ENCODE results near the gene SMAD9.

The SMAD9 gene

DNA sequence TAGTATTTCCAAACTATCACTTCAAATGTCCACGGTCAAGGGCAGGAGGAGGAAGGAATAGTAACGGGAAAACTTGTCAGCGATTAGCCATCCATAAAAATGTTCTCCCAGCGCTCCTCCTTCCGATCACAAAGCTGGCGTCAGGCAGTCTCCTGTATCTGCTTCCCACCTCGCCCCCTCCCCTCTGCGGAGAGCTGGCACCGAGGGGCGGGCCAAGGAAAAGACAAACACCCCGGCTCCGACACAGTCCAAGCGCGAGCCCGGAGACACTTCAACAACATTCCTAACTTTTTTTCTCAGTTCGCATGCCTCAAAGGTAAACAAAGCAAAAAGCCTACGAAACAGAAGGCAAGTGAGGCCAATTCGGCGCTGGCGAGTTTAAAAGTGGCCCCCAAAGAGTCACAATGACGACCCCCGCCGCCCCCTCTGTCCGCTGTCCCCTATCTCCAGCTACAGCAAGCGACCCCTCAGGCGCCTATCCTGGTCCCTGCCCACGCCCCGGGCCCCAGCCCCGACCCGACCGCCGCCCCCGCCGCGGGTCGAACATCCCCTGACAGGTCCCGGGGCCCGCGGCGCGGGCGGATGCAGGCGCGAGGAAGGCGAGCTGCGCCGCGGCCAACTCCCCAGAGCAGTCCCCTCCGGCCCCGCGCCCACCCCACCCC is 736 bp downstream of the SMAD9 start:
- peak overlapping the region; percentile 55 for H3K4me3 ChIP-seq (ENCODE audit: low read length)
- H3K36me3 ChIP-seq (ENCODE audit: insufficient read depth, low read length): no peaks in the 10 kb centered on the region
- H3K4me1 ChIP-seq (ENCODE audit: insufficient read depth, low read length): peaks cover 25% of the 10 kb centered on the region
- H3K9me3 ChIP-seq (ENCODE audit: low read length): no peaks in the 10 kb centered on the region
- H2AFZ ChIP-seq (ENCODE audit: low read depth, low read length): peak overlapping the region; percentile 66
- peaks cover 24% of the 10 kb centered on the region for H3K27me3 ChIP-seq (ENCODE audit: insufficient read depth, low read length)

DNA sequence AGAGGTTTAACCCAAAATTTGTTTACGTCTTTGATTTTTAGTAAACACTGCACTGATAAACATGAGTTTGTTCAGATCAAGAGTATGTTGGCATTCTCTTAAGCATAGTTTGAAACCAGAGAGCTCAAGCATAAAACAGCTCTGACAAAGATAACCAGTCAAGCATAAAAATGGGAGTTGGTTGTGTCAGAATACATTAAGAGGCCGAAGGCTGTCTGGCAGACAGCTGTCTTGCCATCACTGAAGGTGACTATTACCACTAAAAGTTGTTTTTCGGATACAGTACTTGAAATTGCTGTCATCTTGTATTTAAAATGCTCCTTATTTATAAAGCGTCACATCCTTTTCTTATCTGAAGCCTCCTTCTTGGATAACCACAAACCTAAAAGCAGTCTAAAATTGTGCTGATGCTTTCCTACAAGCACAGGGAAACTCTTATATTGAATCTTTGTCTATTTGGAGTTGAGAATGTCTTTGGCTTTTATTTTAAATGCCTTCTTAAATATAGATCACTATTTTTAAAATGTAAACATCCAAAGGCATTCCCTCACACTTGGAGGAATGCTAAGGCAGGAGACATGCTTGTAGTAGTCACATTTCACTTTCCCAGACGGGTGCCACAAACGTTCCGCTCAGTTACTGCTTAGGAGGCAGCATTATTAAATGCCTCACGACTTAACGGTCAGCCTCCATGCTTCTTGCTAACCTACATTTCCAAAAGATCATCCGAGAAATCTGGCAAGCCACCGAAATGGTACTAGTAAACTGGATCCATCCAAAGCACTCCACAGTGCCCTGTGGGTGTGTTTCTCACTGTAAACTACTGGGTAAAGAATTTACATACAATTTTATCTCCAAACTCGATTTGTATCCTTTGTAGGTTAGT is 1.5 kb downstream of the SMAD9 start:
- Histone ChIP-seq H3K4me1 (ENCODE audit: insufficient read depth, low read length) (peaks cover 25% of the 10 kb centered on the region), H3K36me3 (ENCODE audit: insufficient read depth, low read length) (no peaks in the 10 kb centered on the region), H3K9me3 (ENCODE audit: low read length) (no peaks in the 10 kb centered on the region), H3K4me3 (ENCODE audit: low read length) (peak overlapping the region; percentile 55), H3K27me3 (ENCODE audit: insufficient read depth, low read length) (peaks cover 24% of the 10 kb centered on the region), H2AFZ (ENCODE audit: low read depth, low read length) (peak overlapping the region; percentile 66)

DNA sequence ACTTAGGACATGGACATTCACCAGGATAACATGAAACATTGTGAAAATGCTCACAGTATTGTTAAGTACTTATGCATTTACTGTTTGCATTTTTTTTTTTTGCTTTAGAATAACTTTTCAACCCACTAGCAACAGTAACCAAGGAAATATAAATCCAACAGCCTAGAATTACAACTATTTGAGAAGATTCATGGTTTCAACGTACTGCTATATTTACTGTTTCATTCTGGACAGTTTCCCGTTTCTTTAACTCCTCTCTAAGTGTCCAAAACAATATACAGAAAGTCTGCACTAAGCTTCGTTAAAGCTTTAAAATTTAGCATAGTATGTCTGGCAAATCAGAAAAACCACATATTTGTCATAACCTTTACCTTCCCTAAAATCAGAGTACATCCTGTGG is 2.7 kb downstream of the SMAD9 start:
- Histone ChIP-seq H3K27me3 (ENCODE audit: insufficient read depth, low read length) (peaks cover 18% of the 10 kb centered on the region), H2AFZ (ENCODE audit: low read depth, low read length) (no peak overlapping the region), H3K9me3 (ENCODE audit: low read length) (no peaks in the 10 kb centered on the region), H3K36me3 (ENCODE audit: insufficient read depth, low read length) (no peaks in the 10 kb centered on the region), H3K4me3 (ENCODE audit: low read length) (no peak overlapping the region), H3K4me1 (ENCODE audit: insufficient read depth, low read length) (peaks cover 25% of the 10 kb centered on the region)

DNA sequence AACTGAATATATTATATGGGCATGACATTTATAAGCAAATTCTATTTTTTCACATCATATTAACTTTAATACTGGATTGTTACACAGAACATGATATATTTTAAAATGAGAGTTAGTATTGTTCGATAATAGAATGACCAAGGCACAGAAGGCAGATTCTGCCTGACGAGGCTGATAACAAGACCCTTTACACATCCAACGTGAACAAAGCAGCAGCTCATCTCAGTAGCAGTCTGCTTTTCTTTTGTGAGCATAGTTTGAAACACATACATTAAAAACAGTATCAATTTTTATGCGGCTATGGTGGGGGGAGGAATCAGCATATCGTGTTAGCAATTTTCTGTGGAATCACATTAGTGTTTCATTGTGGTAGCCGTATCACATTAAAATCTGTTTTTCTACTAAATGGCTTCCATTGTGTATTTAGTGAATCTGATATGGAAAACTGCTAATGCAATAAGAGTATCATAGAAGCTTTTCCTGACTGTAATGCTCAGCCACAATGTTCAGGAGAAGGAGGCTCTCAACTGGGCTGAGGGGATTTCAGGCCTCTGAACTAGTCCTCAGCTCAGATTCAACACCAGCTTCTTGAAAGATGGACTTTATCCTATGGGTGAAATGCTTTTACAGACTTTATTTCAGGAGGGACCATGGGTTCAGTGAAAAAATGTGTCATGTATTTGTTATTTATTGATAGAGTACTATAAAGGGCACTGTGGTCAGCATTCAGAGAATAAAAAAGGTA is 4.0 kb downstream of the SMAD9 start:
- H3K27me3 ChIP-seq (ENCODE audit: insufficient read depth, low read length): peaks cover 6% of the 10 kb centered on the region
- H2AFZ ChIP-seq (ENCODE audit: low read depth, low read length): no peak overlapping the region
- H3K9me3 ChIP-seq (ENCODE audit: low read length): no peaks in the 10 kb centered on the region
- no peaks in the 10 kb centered on the region for H3K36me3 ChIP-seq (ENCODE audit: insufficient read depth, low read length)
- no peak overlapping the region for H3K4me3 ChIP-seq (ENCODE audit: low read length)
- peaks cover 25% of the 10 kb centered on the region for H3K4me1 ChIP-seq (ENCODE audit: insufficient read depth, low read length)

DNA sequence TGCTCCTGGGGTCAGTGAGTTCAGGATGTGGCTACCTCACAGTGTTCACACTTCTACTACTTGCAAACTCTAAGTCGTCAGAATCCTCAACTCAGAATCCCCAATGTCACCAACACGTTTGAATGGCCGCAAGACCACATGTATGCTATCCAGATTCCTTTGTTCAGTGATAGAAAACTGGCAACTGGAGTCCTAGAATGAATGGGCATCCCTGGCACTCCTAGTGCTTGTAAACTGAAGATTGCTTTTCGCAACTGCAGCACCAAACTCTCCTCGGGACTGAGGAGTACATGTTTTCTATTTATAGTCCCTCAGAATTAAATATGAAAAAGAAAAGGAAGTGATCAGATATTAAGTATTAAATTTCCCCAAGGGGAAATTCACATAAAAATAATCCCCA is 4.9 kb downstream of the SMAD9 start:
- H3K9me3 ChIP-seq (ENCODE audit: low read length): no peaks in the 10 kb centered on the region
- peaks cover 25% of the 10 kb centered on the region for H3K4me1 ChIP-seq (ENCODE audit: insufficient read depth, low read length)
- no peaks in the 10 kb centered on the region for H3K36me3 ChIP-seq (ENCODE audit: insufficient read depth, low read length)
- H3K4me3 ChIP-seq (ENCODE audit: low read length): no peak overlapping the region
- H3K27me3 ChIP-seq (ENCODE audit: insufficient read depth, low read length): no peaks in the 10 kb centered on the region
- no peak overlapping the region for H2AFZ ChIP-seq (ENCODE audit: low read depth, low read length)

DNA sequence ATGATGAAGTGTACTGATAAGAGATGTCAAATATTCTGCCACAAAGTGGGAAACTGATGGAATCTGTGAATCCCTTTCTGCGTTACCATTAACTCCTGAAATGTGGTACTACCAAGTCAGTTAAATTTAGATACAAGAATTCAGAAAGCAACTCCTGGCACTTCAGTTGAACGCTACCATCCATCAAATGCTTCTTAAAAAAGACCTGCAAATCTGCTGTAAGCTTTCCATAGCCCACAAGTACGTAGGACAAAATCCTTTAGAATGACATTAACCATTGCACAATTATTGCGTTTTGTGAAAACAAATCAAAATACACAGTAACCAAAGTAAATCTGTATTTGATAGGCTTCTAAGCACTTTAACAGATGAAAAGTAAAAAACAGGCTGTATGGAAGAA is 5.4 kb downstream of the SMAD9 start:
- Histone ChIP-seq H3K4me3 (ENCODE audit: low read length) (no peak overlapping the region), H3K9me3 (ENCODE audit: low read length) (no peaks in the 10 kb centered on the region), H3K4me1 (ENCODE audit: insufficient read depth, low read length) (peaks cover 25% of the 10 kb centered on the region), H3K27me3 (ENCODE audit: insufficient read depth, low read length) (no peaks in the 10 kb centered on the region), H3K36me3 (ENCODE audit: insufficient read depth, low read length) (no peaks in the 10 kb centered on the region), H2AFZ (ENCODE audit: low read depth, low read length) (no peak overlapping the region)

DNA sequence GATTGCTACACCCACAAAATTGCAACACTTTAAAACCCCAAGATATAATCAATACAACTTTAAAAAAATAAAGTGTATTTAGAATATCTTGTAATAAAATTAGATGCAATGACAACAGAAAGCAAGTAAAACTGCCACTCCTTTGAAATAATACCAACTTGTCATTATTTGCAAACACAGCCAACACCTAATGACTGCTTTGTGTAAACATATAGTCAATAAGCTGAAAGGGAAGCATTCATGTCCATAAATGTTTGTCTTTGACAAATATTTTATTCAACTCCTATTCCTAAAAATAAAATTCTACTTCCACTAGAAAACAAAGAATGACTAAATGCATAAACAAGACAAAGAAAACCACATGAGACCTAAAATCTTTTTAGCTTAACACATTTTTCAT is 6.6 kb downstream of the SMAD9 start:
- Histone ChIP-seq H3K27me3 (ENCODE audit: insufficient read depth, low read length) (no peaks in the 10 kb centered on the region), H3K9me3 (ENCODE audit: low read length) (no peaks in the 10 kb centered on the region), H3K4me1 (ENCODE audit: insufficient read depth, low read length) (peaks cover 18% of the 10 kb centered on the region), H2AFZ (ENCODE audit: low read depth, low read length) (no peak overlapping the region), H3K4me3 (ENCODE audit: low read length) (no peak overlapping the region), H3K36me3 (ENCODE audit: insufficient read depth, low read length) (no peaks in the 10 kb centered on the region)

DNA sequence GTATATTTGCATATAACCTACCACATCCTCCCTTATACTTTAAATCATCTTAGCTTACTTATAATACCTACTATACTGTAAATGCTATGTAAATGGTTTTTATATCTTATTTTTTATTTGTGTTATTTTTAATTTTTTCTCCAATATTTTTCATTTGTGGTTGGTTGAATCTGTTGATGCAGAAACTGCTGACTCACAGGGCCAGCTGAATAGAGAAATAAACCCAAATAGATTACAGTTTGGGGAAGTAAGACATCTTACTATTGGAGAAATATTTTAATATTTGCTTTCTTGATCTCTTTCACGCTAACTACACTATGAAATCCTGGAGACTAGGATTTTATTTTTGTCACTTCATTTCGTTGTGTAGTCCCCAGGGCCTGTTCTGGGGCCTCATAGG is 7.1 kb downstream of the SMAD9 start:
- Histone ChIP-seq H3K9me3 (ENCODE audit: low read length) (no peaks in the 10 kb centered on the region), H3K4me3 (ENCODE audit: low read length) (no peak overlapping the region), H3K4me1 (ENCODE audit: insufficient read depth, low read length) (peaks cover 13% of the 10 kb centered on the region), H3K36me3 (ENCODE audit: insufficient read depth, low read length) (no peaks in the 10 kb centered on the region), H3K27me3 (ENCODE audit: insufficient read depth, low read length) (no peaks in the 10 kb centered on the region), H2AFZ (ENCODE audit: low read depth, low read length) (no peak overlapping the region)

DNA sequence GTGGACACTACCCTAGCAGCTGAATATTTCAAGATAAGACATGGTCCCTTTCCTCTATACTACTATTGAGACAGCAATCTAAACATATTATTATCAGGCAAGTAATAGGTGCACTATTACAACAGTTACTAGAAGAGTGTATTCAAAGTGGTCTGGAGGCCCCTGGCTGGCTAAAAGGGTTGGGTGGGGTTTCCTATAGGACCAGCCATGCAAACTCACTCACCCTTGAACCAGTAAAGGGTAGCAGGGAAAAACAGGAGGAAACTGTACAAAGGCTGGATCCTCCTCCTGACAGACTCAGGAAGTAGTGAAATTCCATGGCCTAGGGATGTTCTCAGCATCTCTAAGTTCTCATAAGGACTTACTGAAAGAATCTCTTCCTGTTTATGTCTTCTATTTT is 7.7 kb downstream of the SMAD9 start:
- no peaks in the 10 kb centered on the region for H3K27me3 ChIP-seq (ENCODE audit: insufficient read depth, low read length)
- no peaks in the 10 kb centered on the region for H3K36me3 ChIP-seq (ENCODE audit: insufficient read depth, low read length)
- H3K4me1 ChIP-seq (ENCODE audit: insufficient read depth, low read length): peaks cover 7% of the 10 kb centered on the region

DNA sequence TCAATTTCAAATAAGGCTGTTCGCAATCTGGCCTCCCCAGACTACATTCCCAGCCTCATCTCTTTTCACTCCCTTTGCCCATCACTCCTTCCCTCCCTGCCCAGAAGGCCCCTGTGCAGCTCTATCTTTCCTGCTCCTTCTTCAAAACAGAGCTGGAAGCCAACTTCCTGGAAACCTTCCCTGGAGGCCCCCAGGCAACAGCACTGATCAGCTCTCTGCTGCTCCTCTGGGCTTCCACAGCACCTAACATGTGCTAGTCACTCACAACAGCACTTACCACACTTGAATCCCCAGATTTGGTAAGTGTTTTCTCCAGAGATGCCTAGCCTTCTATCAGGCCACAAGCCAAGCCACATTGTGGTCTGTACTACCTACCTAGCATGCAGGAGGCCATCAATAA is 9.5 kb downstream of the SMAD9 start:
- no peaks in the 10 kb centered on the region for H3K9me3 ChIP-seq (ENCODE audit: low read length)
- H2AFZ ChIP-seq (ENCODE audit: low read depth, low read length): no peak overlapping the region
- H3K27me3 ChIP-seq (ENCODE audit: insufficient read depth, low read length): no peaks in the 10 kb centered on the region
- H3K4me3 ChIP-seq (ENCODE audit: low read length): no peak overlapping the region
- H3K4me1 ChIP-seq (ENCODE audit: insufficient read depth, low read length): no peaks in the 10 kb centered on the region
- H3K36me3 ChIP-seq (ENCODE audit: insufficient read depth, low read length): no peaks in the 10 kb centered on the region

More for the DNA sequence above, 7.7 kb downstream of the SMAD9 start:
- Histone ChIP-seq H2AFZ (ENCODE audit: low read depth, low read length) (no peak overlapping the region), H3K9me3 (ENCODE audit: low read length) (no peaks in the 10 kb centered on the region), H3K4me3 (ENCODE audit: low read length) (no peak overlapping the region)

DNA sequence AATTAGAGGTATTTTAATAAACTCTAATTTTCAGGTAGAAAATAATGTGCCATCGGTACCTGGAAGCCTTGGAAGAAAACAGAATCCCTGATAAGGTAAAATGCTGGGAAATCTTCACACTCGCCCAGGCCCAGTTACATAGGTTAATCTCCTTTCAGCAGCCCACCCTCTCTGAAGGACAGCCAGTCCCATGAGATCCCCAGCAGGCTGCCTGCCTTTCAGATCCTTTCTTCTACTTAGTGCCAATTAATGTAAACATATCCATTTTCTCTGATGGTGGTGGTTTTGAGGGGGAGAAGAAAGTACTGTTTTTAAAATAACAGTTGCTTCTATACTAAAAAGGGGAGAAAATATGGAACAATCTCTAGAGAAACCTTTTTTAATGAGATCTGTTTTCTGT is 12.2 kb downstream of the SMAD9 start:
- no peaks in the 10 kb centered on the region for H3K9me3 ChIP-seq (ENCODE audit: low read length)
- H3K36me3 ChIP-seq (ENCODE audit: insufficient read depth, low read length): no peaks in the 10 kb centered on the region
- H3K4me1 ChIP-seq (ENCODE audit: insufficient read depth, low read length): no peaks in the 10 kb centered on the region
- H3K27me3 ChIP-seq (ENCODE audit: insufficient read depth, low read length): no peaks in the 10 kb centered on the region
- no peak overlapping the region for H3K4me3 ChIP-seq (ENCODE audit: low read length)
- no peak overlapping the region for H2AFZ ChIP-seq (ENCODE audit: low read depth, low read length)

DNA sequence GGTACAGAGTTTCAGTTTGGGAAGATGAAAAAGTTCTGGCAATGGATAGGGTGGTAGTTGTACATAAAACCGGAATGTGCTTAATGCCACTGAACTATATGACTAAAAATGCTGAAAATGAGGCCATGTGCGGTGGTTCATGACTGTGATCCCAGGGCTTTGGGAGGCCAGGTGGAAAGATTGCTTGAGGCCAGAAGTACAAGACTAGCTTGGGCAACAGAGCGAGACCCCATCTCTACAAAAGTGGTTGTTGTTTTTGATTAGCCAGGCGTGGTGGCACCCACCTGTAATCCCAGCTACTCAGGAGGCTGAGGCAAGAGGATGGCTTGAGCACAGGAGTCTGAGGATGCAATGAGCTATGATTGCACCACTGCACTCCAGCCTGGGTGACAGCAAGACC is 12.8 kb downstream of the SMAD9 start:
- Histone ChIP-seq H3K9me3 (ENCODE audit: low read length) (no peaks in the 10 kb centered on the region), H3K36me3 (ENCODE audit: insufficient read depth, low read length) (no peaks in the 10 kb centered on the region), H3K4me3 (ENCODE audit: low read length) (no peak overlapping the region), H3K4me1 (ENCODE audit: insufficient read depth, low read length) (no peaks in the 10 kb centered on the region), H2AFZ (ENCODE audit: low read depth, low read length) (no peak overlapping the region), H3K27me3 (ENCODE audit: insufficient read depth, low read length) (no peaks in the 10 kb centered on the region)

DNA sequence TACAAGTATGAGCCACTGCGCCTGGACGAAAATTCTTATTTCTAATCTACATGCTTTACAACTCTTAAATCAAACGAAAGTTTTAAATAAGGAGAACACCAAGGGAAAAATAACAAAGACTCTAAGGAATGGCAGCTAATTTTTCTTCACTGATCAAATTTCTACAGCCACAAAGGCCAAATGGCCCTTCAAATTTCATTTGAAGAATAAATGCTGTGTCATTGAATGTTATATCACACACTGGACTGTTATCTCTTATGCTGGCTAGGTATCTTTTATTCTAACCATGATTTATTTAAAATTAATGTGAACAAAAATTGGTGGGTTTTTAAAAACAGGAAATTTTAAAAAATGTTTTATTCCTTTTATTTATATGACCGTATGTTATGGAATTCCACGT is 14.1 kb downstream of the SMAD9 start:
- Histone ChIP-seq H3K27me3 (ENCODE audit: insufficient read depth, low read length) (no peaks in the 10 kb centered on the region), H3K4me3 (ENCODE audit: low read length) (no peak overlapping the region), H3K4me1 (ENCODE audit: insufficient read depth, low read length) (no peaks in the 10 kb centered on the region), H3K9me3 (ENCODE audit: low read length) (no peaks in the 10 kb centered on the region), H3K36me3 (ENCODE audit: insufficient read depth, low read length) (no peaks in the 10 kb centered on the region), H2AFZ (ENCODE audit: low read depth, low read length) (no peak overlapping the region)

Data from neuron (in vitro differentiated cells).